GM12878 (cell line): ENCODE data around the gene NUP50. TPM values are rescaled to one million over a fixed set of nuclear protein-coding genes. Genes with fewer than 3 reads are reported as not detected.

Source experiments
- ATAC-seq: fragments of 200-7000 bp; cut with Tn5 transposase; 3 replicates; pipeline ENCODE4 v1.9.1; 2020; ENCODE audit warnings: mild to moderate bottlenecking, moderate library complexity
- BruUV-seq: library from RNA; stranded (reverse); fragments of 400-500 nt; replicated peaks from 2 replicates; lab custom pipeline; 2021; lab: Mats Ljungman, UMichigan
- CTCF ChIA-PET: fragments of 300-600 bp; sonication (Branson Sonifier 250); formaldehyde crosslinking; extraction: SDS; loops from one replicate; lab custom pipeline; 2021; ENCODE audit warnings: inconsistent platforms; lab: Yijun Ruan, JAX
- POLR2A ChIA-PET: fragments of 350-600 bp; formaldehyde crosslinking; extraction: SDS; loops from one replicate; lab custom pipeline; 2021; ENCODE audit warnings: inconsistent platforms; lab: Charles Lee
- RAD21 ChIA-PET: fragments of 300-600 bp; sonication (Branson Sonifier 250); formaldehyde crosslinking; loops from one replicate; lab custom pipeline; 2023; ENCODE audit warnings: antibody characterized with exemption; ENCODE audit not compliant: unreplicated experiment; lab: Charles Lee
- SMC1A ChIA-PET: fragments of 300-600 bp; sonication (Branson Sonifier 250); formaldehyde crosslinking; loops from one replicate; lab custom pipeline; 2023; ENCODE audit not compliant: unreplicated experiment, uncharacterized antibody; lab: Charles Lee
- DNase-seq: peaks from one replicate; pipeline ENCODE4 v3.0.0-alpha.2; 2011; ENCODE audit warnings: low read depth, low spot score
- FAIRE-seq: peaks from 3 replicates; lab custom pipeline; 2011; peaks lifted over from hg19 to GRCh38; lab: Jason Lieb, UNC
- H2AFZ ChIP-seq: 2 replicates; pipeline ENCODE4 v1.6.0; 2011; ENCODE audit warnings: low read depth, low read length, control low read depth; ENCODE audit not compliant: control insufficient read depth
- H3K27ac ChIP-seq: 2 replicates; pipeline ENCODE4 v1.5.1; 2011; ENCODE audit warnings: control low read depth; ENCODE audit not compliant: control insufficient read depth, insufficient read depth
- H3K27me3 ChIP-seq, 2 experiments: replicated peaks in 1 of 2; 2 replicates each; pipeline versions ENCODE4 v1.6.0 to v1.6.1; 2011; ENCODE audit warnings: low read length in 1 of 2; ENCODE audit not compliant: control insufficient read depth in 2 of 2, insufficient read depth in 2 of 2
- H3K36me3 ChIP-seq, 2 experiments: 2 replicates each; pipeline ENCODE4 v1.5.1; 2011; ENCODE audit warnings: low read length in 1 of 2; ENCODE audit not compliant: control insufficient read depth in 2 of 2, insufficient read depth in 2 of 2
- H3K4me1 ChIP-seq: 2 replicates; pipeline ENCODE4 v1.6.1; 2011; ENCODE audit warnings: mild to moderate bottlenecking, low read length, moderate library complexity, mixed read lengths; ENCODE audit not compliant: control insufficient read depth, insufficient read depth
- H3K4me2 ChIP-seq: 2 replicates; pipeline ENCODE4 v1.6.0; 2011; ENCODE audit warnings: control low read depth; ENCODE audit not compliant: control insufficient read depth, insufficient read depth
- H3K4me3 ChIP-seq: fragments of 200-600 bp; sonication (generic); 2 replicates; pipeline ENCODE4 v1.5.1; 2016
- H3K79me2 ChIP-seq: 2 replicates; pipeline ENCODE4 v1.6.0; 2011; ENCODE audit warnings: low read length; ENCODE audit not compliant: control insufficient read depth, insufficient read depth
- H3K9ac ChIP-seq: 2 replicates; pipeline ENCODE4 v1.8.0; 2011; ENCODE audit warnings: low read length, control low read depth, mixed read lengths; ENCODE audit not compliant: control insufficient read depth, insufficient read depth
- H3K9me3 ChIP-seq: replicated peaks from 3 replicates; pipeline ENCODE4 v1.5.1; 2011; ENCODE audit warnings: mild to moderate bottlenecking, low read length; ENCODE audit not compliant: control insufficient read depth, insufficient read depth
- H4K20me1 ChIP-seq: 2 replicates; pipeline ENCODE4 v1.6.0; 2011; ENCODE audit not compliant: control insufficient read depth, insufficient read depth
- BMI1 ChIP-seq: fragments of 450-650 bp; IDR thresholded peaks from 2 replicates; pipeline ENCODE4 v1.6.1; 2016; ENCODE audit warnings: mild to moderate bottlenecking, moderate library complexity, borderline replicate concordance
- GABPA ChIP-seq: IDR thresholded peaks from 2 replicates; pipeline ENCODE4 v1.6.1; 2014; ENCODE audit warnings: antibody characterized with exemption, low read depth, mild to moderate bottlenecking, inconsistent platforms
- NR2F1 ChIP-seq: fragments of 450-650 bp; conservative IDR thresholded peaks from 2 replicates; pipeline ENCODE4 v1.6.1; 2017; ENCODE audit warnings: mild to moderate bottlenecking
- RB1 ChIP-seq: fragments of 450-650 bp; formaldehyde crosslinking; IDR thresholded peaks from 2 replicates; pipeline ENCODE4 v1.6.1; 2017; ENCODE audit warnings: mild to moderate bottlenecking, borderline replicate concordance
- RFX5 ChIP-seq: IDR thresholded peaks from 2 replicates; pipeline ENCODE4 v1.6.1; 2011; ENCODE audit warnings: low read depth, low read length, improper control_type of control experiment
- YBX1 ChIP-seq: fragments of 450-650 bp; IDR thresholded peaks from 2 replicates; pipeline ENCODE4 v1.6.1; 2016; ENCODE audit warnings: antibody characterized with exemption
- ZBED1 ChIP-seq: IDR thresholded peaks from 2 replicates; pipeline ENCODE4 v1.6.1; 2016; ENCODE audit warnings: borderline replicate concordance
- ZNF24 ChIP-seq: fragments of 450-650 bp; IDR thresholded peaks from 2 replicates; pipeline ENCODE4 v1.6.1; 2017; ENCODE audit warnings: antibody characterized with exemption, mild to moderate bottlenecking
- WGBS: methylation state at CpG from one replicate; pipeline ENCODE4 v1.1.6; 2016; ENCODE audit warnings: low lambda C conversion rate; ENCODE audit not compliant: insufficient replicate concordance, insufficient coverage; ENCODE audit errors: missing lambda C conversion rate; 5-methylcytosine and 5-hydroxymethylcytosine counted together
- in situ Hi-C: fragments of 300-500 bp; cut with MboI; formaldehyde crosslinking; loops from 9 replicates; pipeline ENCODE4 v1.14.3; 2018; ENCODE audit warnings: mixed read lengths
- intact Hi-C: fragments of 100-400 bp; cut with micrococcal nuclease; formaldehyde crosslinking; loops from one replicate; pipeline ENCODE4 v1.14.2; 2022; ENCODE audit not compliant: unreplicated experiment
- polyA plus RNA-seq, 11 experiments: library from polyadenylated mRNA; depleted of rRNA in 4 of 11; unstranded in 6 of 11; stranded (reverse) in 5 of 11; fragments of >200 nt; fragmentation: Nextera tagmentation in 4 of 11; fragmentation: Illumina TruSeq in 1 of 11; extraction: Ambion mirVana in 4 of 11; extraction: Trizol in 1 of 11; gene quantifications; 1 replicate in 1 of 11; 2 replicates in 10 of 11; pipeline versions ENCODE4 v1.2.1 to v1.2.3, GENCODE V29; 2011 to 2016; ENCODE audit warnings: inconsistent platforms in 2 of 11, missing spikeins in 2 of 11, low read depth in 1 of 11
- total RNA-seq, 4 experiments: library from RNA; depleted of rRNA in 3 of 4; stranded (reverse); fragments of >200 nt in 3 of 4; fragmentation: Illumina TruSeq in 1 of 4; extraction: Trizol in 1 of 4; gene quantifications; 2 replicates each; pipeline versions ENCODE4 v1.2.1 to v1.2.3, GENCODE V29; 2013 to 2021
- TF ChIP-seq, protein P1 (sequence below): IDR thresholded peaks from 2 replicates; pipeline ENCODE4 v1.6.1; 2011; ENCODE audit warnings: low read depth, mild to moderate bottlenecking, low read length, moderate library complexity, borderline replicate concordance; ENCODE audit errors: extremely low read depth
- TF ChIP-seq, protein P2 (sequence below): IDR thresholded peaks from 2 replicates; pipeline ENCODE4 v1.6.1; 2012; ENCODE audit warnings: low read depth, low read length, improper control_type of control experiment
- TF ChIP-seq, protein P3 (sequence below): fragments of 450-650 bp; formaldehyde crosslinking; IDR thresholded peaks from 2 replicates; pipeline ENCODE4 v1.4.0; 2022; ENCODE audit warnings: mild to moderate bottlenecking, moderate library complexity

The NUP50 gene
- total and polyA plus RNA-seq, 10 of the 15 experiments (the other 5 are each of a cell fraction or from before 2014, with no cell fraction given) = 36.8 to 125 (median 78.8) TPM

DNA sequence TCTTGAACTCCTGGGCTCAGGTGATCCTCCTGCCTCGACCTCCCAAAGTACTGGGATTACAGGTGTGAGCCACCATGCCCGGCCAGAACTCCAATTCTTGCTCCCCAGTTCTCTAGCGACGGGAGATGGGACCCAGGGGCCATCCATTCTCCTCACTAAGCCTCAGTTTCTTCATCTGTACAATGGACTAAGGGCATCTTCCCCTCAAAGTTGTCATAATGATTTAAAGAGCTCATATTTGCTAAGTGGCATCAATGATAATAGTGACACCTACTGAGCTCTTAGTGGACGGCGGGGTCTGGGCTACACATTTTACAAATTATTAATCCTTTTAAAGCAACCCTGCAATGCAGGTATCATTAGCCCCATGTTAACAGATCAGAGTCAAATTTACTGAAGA is 42.5 kb downstream of the NUP50 start:
- WGBS = 90% methylated on average over 6 of the region's 6 CpGs
- ATAC-seq (no peak), FAIRE-seq (no peak), DNase-seq (no peak)
- H3K4me3 ChIP-seq = no peak overlapping the region
- no peaks in the 10 kb centered on the region for H3K9me3 ChIP-seq
- ChIA-PET RAD21 (no interaction called here), SMC1A (no interaction called here), POLR2A (no interaction called here), CTCF (interaction anchor here (1.0 to 1.7 kb wide), 3 partner anchors 13 to 385 kb away, joined by 3 to 4 read pairs (median 3); no protein-coding TSS in a partner anchor)
- no peak overlapping the region for H2AFZ ChIP-seq
- peaks cover 3 to 43% of the 10 kb centered on the region in 2 experiments; a peak in 3 of 4 replicates for H3K36me3 ChIP-seq
- no peak overlapping the region for H3K4me2 ChIP-seq
- no peaks in the 10 kb centered on the region for H3K27me3 ChIP-seq
- no peak overlapping the region for H3K9ac ChIP-seq
- TF ChIP-seq YBX1 (no peak), ZBED1 (no peak), RFX5 (no peak), RB1 (no peak), GABPA (no peak), BMI1 (no peak), ZNF24 (no peak), NR2F1 (no peak)
- TF ChIP-seq, protein P1, sequence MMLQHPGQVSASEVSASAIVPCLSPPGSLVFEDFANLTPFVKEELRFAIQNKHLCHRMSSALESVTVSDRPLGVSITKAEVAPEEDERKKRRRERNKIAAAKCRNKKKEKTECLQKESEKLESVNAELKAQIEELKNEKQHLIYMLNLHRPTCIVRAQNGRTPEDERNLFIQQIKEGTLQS = no peak
- TF ChIP-seq, protein P2, sequence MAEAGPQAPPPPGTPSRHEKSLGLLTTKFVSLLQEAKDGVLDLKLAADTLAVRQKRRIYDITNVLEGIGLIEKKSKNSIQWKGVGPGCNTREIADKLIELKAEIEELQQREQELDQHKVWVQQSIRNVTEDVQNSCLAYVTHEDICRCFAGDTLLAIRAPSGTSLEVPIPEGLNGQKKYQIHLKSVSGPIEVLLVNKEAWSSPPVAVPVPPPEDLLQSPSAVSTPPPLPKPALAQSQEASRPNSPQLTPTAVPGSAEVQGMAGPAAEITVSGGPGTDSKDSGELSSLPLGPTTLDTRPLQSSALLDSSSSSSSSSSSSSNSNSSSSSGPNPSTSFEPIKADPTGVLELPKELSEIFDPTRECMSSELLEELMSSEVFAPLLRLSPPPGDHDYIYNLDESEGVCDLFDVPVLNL = no peak
- TF ChIP-seq, protein P3, sequence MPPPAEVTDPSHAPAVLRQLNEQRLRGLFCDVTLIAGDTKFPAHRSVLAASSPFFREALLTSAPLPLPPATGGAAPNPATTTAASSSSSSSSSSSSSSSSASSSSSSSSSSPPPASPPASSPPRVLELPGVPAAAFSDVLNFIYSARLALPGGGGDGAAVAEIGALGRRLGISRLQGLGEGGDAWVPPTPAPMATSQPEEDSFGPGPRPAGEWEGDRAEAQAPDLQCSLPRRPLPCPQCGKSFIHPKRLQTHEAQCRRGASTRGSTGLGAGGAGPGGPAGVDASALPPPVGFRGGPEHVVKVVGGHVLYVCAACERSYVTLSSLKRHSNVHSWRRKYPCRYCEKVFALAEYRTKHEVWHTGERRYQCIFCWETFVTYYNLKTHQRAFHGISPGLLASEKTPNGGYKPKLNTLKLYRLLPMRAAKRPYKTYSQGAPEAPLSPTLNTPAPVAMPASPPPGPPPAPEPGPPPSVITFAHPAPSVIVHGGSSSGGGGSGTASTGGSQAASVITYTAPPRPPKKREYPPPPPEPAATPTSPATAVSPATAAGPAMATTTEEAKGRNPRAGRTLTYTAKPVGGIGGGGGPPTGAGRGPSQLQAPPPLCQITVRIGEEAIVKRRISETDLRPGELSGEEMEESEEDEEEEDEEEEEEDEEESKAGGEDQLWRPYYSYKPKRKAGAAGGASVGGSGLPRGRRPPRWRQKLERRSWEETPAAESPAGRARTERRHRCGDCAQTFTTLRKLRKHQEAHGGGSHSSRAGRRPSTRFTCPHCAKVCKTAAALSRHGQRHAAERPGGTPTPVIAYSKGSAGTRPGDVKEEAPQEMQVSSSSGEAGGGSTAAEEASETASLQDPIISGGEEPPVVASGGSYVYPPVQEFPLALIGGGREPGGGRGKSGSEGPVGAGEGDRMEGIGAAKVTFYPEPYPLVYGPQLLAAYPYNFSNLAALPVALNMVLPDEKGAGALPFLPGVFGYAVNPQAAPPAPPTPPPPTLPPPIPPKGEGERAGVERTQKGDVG (CRISPR knock-in tag) = no peak
- no peak overlapping the region for H3K27ac ChIP-seq
- BruUV-seq = no TSS peak
- no peaks in the 10 kb centered on the region for H3K4me1 ChIP-seq
- no peaks in the 10 kb centered on the region for H4K20me1 ChIP-seq
- intact Hi-C loops = no loop called here
- H3K79me2 ChIP-seq = no peaks in the 10 kb centered on the region; the same call in 1 of the 2 replicates
- in situ Hi-C loops = no loop called here
